ENCODE measurements around the gene GUCY2C.

Gene GUCY2C

DNA sequence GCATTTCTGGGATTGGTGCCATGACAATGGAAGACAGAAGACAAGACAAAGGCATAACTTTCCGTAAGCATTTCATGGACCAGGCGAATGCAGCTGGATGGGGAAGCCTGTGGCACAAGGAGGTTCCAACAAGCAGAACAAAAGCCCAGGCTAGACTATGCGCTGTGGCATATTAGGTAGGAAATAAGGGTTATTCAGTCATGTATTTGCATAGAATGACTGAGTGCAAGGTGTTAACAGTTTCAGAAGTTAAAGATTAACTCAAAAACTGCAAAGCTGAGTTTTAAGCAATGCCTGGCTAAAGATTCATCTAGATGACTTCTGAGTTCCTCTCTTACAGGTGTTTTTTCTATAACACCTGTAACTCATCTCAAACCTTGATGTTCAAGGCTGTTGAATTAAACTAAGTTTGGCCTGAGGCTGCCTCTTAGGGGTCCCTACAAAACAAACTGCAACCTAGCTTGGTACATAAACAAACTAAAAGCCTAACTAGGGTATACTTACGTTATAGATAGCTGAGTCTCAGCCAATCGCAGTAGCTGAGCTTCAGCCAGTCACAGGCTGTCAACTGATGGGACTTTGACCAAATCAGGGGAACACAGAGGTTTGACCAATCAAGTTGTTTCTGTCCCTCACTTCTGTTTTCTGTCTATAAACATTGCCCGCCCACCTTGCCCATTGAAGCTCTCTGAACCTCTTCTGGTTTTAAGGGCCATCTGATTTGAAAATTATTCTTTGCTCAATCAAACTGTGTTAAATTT, 76.5 kb downstream of the GUCY2C start:
- no peak overlapping the region for H3K4me3 ChIP-seq (ENCODE audit: low read length)
- H3K27me3 ChIP-seq (ENCODE audit: control insufficient read depth, insufficient read depth, low read length): peaks cover 3% of the 10 kb centered on the region
- H3K36me3 ChIP-seq (ENCODE audit: insufficient read depth, low read length): no peaks in the 10 kb centered on the region
- H3K9me3 ChIP-seq (replicated peaks; ENCODE audit: low read length): no peaks in the 10 kb centered on the region
- no peaks in the 10 kb centered on the region for H3K4me1 ChIP-seq (ENCODE audit: control insufficient read depth, insufficient read depth, low read length)
- H3K9ac ChIP-seq (ENCODE audit: low read depth, low read length): no peak overlapping the region
- no peak overlapping the region for H3K4me2 ChIP-seq (ENCODE audit: low read length)

DNA sequence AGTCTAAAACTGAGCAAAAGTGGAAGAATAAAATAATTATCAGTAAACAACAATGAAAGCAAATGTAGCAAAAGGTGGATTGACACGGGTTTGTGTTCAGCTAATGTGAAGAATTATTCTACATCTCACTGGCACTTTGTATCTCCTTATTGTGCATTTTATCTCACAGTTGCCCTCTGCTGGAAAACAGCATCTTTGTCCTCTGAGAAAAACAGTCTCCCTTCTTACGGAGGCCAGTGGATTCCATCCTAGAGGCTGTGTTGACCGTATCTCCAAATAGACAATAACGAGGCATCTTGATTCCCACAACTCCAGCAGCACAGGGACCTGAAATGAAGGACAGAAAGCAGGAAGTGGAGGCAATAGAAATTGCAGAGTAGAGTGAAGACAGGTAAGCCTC, 77.4 kb downstream of the GUCY2C start:
- H3K36me3 ChIP-seq (ENCODE audit: insufficient read depth, low read length): no peaks in the 10 kb centered on the region
- H3K9ac ChIP-seq (ENCODE audit: low read depth, low read length): no peak overlapping the region
- no peaks in the 10 kb centered on the region for H3K27me3 ChIP-seq (ENCODE audit: control insufficient read depth, insufficient read depth, low read length)
- no peak overlapping the region for H3K4me2 ChIP-seq (ENCODE audit: low read length)
- no peaks in the 10 kb centered on the region for H3K4me1 ChIP-seq (ENCODE audit: control insufficient read depth, insufficient read depth, low read length)
- H3K4me3 ChIP-seq (ENCODE audit: low read length): no peak overlapping the region
- no peaks in the 10 kb centered on the region for H3K9me3 ChIP-seq (replicated peaks; ENCODE audit: low read length)

DNA sequence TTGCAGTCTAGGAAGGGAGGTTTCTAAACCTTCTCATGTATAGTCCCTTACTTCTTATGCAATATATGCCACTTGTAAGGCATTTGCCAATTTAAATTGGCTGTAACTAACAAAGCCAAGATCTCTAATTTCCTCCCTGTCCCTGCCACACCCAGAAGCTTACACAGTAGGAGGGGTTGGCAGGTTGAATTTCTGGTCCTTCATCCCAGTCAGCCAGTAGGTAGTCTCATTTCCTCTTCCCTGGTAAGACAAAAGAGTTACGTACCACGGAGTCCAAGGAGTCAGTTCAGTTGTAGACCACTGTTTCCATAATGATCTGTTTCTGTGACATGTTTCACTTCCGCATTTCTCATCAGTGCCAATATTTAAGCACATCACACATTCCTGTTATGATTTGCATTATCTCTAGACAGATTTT, 81.7 kb downstream of the GUCY2C start:
- H3K9ac ChIP-seq (ENCODE audit: low read depth, low read length): no peak overlapping the region
- no peak overlapping the region for H3K4me3 ChIP-seq (ENCODE audit: low read length)
- H3K27me3 ChIP-seq (ENCODE audit: control insufficient read depth, insufficient read depth, low read length): no peaks in the 10 kb centered on the region
- no peaks in the 10 kb centered on the region for H3K4me1 ChIP-seq (ENCODE audit: control insufficient read depth, insufficient read depth, low read length)
- no peak overlapping the region for H3K4me2 ChIP-seq (ENCODE audit: low read length)
- H3K9me3 ChIP-seq (replicated peaks; ENCODE audit: low read length): no peaks in the 10 kb centered on the region
- H3K36me3 ChIP-seq (ENCODE audit: insufficient read depth, low read length): no peaks in the 10 kb centered on the region

DNA sequence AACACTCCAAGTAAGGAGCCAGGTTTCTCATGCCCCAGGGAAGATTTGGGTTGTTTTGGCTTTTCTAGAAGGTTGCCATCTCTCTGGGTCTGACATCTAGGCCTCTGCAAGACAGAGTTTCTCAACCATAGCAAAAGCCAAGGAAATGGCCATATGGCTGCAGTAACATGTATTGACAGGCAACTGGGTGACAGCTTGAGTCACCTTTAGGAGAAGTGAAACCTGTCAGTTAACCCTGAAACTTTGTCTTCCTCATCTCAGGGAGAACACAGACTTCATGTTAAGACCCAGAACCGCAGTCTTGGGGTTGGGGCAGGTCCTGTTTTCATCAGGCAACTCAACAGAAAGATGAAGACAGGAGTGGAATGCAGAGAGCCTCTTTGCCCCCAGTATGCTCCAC, 82.7 kb downstream of the GUCY2C start:
- Histone ChIP-seq H3K4me2 (ENCODE audit: low read length) (no peak overlapping the region), H3K9ac (ENCODE audit: low read depth, low read length) (no peak overlapping the region), H3K36me3 (ENCODE audit: insufficient read depth, low read length) (no peaks in the 10 kb centered on the region), H3K27me3 (ENCODE audit: control insufficient read depth, insufficient read depth, low read length) (no peaks in the 10 kb centered on the region), H3K4me3 (ENCODE audit: low read length) (no peak overlapping the region), H3K9me3 (replicated peaks; ENCODE audit: low read length) (no peaks in the 10 kb centered on the region), H3K4me1 (ENCODE audit: control insufficient read depth, insufficient read depth, low read length) (no peaks in the 10 kb centered on the region)

DNA sequence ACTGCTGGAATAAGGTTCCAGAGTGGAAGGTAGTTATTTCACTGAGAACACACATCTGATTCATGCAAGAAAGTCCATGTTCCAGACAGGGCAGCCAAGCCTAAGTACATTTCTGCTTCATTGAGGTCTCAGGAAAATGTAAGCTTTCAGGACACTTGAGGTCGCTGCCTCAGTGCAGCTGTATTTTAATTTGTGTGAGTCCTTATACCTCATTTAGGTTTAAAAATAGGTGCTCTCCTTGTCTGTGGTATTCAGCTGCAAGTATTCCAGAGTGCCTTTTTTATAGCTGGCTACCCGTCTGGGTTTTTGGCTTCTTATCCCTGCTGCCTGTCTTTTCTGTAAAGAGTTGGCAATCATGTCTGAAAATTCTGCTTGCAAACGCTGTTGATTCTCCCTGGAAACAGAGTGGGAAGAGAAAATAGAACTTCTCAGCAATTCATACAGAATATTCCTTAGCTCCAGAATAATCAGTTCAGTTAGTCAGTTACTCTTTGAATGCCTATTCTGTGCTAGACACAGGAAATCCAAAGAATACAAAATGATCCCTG, 83.4 kb downstream of the GUCY2C start:
- no peak overlapping the region for H3K4me2 ChIP-seq (ENCODE audit: low read length)
- H3K27me3 ChIP-seq (ENCODE audit: control insufficient read depth, insufficient read depth, low read length): no peaks in the 10 kb centered on the region
- H3K9ac ChIP-seq (ENCODE audit: low read depth, low read length): no peak overlapping the region
- no peaks in the 10 kb centered on the region for H3K9me3 ChIP-seq (replicated peaks; ENCODE audit: low read length)
- no peaks in the 10 kb centered on the region for H3K36me3 ChIP-seq (ENCODE audit: insufficient read depth, low read length)
- H3K4me3 ChIP-seq (ENCODE audit: low read length): no peak overlapping the region
- H3K4me1 ChIP-seq (ENCODE audit: control insufficient read depth, insufficient read depth, low read length): no peaks in the 10 kb centered on the region

DNA sequence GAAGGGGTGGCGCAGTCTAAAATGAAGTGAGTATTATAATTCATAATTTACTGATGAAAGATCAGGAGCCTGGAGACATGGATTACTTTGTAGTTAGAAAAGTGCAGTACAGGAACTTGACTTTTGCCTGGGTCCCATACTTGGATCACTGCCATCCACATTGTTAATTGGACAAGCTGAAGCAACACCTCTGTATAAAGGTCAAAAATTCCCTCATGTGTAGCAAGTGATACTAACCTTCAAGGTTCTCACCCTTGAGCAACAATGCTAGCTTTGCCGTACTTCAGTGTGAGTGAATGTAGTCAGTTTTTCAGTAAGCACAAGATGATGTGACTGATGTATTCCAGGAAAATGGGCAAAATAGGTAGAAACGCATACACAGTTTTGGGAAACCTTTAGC, 84.1 kb downstream of the GUCY2C start:
- Histone ChIP-seq H3K36me3 (ENCODE audit: insufficient read depth, low read length) (no peaks in the 10 kb centered on the region), H3K4me1 (ENCODE audit: control insufficient read depth, insufficient read depth, low read length) (no peaks in the 10 kb centered on the region), H3K9me3 (replicated peaks; ENCODE audit: low read length) (no peaks in the 10 kb centered on the region), H3K27me3 (ENCODE audit: control insufficient read depth, insufficient read depth, low read length) (no peaks in the 10 kb centered on the region), H3K4me2 (ENCODE audit: low read length) (no peak overlapping the region), H3K9ac (ENCODE audit: low read depth, low read length) (no peak overlapping the region), H3K4me3 (ENCODE audit: low read length) (no peak overlapping the region)

DNA sequence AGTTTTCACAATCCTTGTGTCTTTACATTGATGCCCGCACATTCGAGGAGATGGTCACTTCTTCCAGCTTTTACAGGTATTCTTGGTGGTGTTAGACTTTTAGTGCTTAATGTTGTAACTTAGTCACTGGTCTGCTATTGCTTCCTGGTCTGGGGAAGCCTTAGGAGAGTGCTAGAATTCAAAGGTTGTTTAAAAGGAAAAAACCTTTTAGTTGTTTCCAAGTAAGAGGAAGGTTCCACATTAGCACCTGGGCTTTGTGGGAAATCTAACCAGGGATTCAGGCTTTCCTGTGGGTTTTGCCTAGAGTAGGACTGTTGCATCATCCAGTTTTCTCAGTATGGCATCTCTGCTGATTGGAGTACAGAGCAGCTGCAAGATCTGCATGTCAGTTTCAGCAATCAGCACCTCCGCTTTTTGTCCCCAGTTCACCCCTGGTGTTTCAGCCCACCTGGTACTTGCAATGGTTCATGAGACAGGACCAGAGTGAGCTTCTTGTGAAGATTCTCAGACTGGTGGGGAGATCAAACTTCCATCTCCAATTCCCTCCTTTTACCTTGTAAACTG, 84.7 kb downstream of the GUCY2C start:
- Histone ChIP-seq H3K4me2 (ENCODE audit: low read length) (no peak overlapping the region), H3K27me3 (ENCODE audit: control insufficient read depth, insufficient read depth, low read length) (no peaks in the 10 kb centered on the region), H3K4me3 (ENCODE audit: low read length) (no peak overlapping the region), H3K9ac (ENCODE audit: low read depth, low read length) (no peak overlapping the region), H3K4me1 (ENCODE audit: control insufficient read depth, insufficient read depth, low read length) (no peaks in the 10 kb centered on the region), H3K9me3 (replicated peaks; ENCODE audit: low read length) (no peaks in the 10 kb centered on the region), H3K36me3 (ENCODE audit: insufficient read depth, low read length) (no peaks in the 10 kb centered on the region)

DNA sequence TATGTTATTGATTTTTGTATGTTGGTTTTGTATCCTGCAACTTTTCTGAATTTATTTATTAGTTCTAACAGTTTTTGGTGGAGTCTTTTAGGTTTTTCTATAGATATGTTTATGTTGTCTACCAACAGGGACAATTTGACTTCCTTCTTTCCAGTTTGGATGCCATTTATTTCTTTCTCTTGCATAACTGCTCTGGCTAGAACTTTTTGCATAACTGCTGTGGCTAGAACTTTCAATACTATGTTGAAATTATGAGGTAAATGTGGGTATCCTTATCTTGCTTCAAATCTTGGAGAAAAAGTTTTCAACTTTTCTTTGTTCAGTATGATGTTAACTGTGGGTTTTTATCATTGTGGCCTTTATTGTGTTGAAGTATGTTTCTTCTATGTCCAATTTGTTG, 88.8 kb downstream of the GUCY2C start:
- Histone ChIP-seq H3K4me3 (ENCODE audit: low read length) (no peak overlapping the region), H3K36me3 (ENCODE audit: insufficient read depth, low read length) (no peaks in the 10 kb centered on the region)

DNA sequence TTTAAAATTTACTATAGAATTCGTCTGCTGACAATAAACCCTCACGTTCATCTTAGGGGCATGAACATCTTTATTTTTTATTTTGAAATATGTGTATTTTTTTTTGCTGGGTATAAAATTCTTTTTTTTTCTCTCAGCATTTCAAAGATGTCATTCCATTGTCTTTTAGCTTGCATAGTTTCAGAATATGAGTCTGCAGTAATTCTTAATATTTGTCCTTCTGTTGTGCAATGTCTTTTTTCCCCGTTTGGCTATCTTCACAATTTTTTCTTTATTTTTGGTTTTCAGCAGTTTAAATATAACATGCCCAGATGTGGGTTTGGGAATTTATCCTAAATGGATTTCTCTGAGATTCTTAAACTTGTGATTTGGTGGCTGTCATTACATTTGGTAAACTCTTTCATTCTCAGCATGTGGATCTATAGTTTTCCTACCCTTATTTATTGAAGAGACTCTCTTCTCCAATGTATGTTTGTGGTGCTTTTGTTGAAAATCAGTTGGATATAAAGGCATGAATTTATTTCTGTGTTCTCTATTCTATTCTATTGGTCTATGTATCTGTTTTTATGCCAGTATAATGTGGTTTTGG, 90.9 kb downstream of the GUCY2C start:
- Histone ChIP-seq H3K9me3 (replicated peaks; ENCODE audit: low read length) (no peaks in the 10 kb centered on the region), H3K4me3 (ENCODE audit: low read length) (no peak overlapping the region), H3K36me3 (ENCODE audit: insufficient read depth, low read length) (no peaks in the 10 kb centered on the region), H3K9ac (ENCODE audit: low read depth, low read length) (no peak overlapping the region), H3K27me3 (ENCODE audit: control insufficient read depth, insufficient read depth, low read length) (no peaks in the 10 kb centered on the region), H3K4me2 (ENCODE audit: low read length) (no peak overlapping the region), H3K4me1 (ENCODE audit: control insufficient read depth, insufficient read depth, low read length) (no peaks in the 10 kb centered on the region)

More for the DNA sequence above, 88.8 kb downstream of the GUCY2C start:
- H3K27me3 ChIP-seq (ENCODE audit: control insufficient read depth, insufficient read depth, low read length): no peaks in the 10 kb centered on the region
- H3K9ac ChIP-seq (ENCODE audit: low read depth, low read length): no peak overlapping the region
- H3K4me1 ChIP-seq (ENCODE audit: control insufficient read depth, insufficient read depth, low read length): no peaks in the 10 kb centered on the region
- H3K9me3 ChIP-seq (replicated peaks; ENCODE audit: low read length): no peaks in the 10 kb centered on the region
- H3K4me2 ChIP-seq (ENCODE audit: low read length): no peak overlapping the region

DNA sequence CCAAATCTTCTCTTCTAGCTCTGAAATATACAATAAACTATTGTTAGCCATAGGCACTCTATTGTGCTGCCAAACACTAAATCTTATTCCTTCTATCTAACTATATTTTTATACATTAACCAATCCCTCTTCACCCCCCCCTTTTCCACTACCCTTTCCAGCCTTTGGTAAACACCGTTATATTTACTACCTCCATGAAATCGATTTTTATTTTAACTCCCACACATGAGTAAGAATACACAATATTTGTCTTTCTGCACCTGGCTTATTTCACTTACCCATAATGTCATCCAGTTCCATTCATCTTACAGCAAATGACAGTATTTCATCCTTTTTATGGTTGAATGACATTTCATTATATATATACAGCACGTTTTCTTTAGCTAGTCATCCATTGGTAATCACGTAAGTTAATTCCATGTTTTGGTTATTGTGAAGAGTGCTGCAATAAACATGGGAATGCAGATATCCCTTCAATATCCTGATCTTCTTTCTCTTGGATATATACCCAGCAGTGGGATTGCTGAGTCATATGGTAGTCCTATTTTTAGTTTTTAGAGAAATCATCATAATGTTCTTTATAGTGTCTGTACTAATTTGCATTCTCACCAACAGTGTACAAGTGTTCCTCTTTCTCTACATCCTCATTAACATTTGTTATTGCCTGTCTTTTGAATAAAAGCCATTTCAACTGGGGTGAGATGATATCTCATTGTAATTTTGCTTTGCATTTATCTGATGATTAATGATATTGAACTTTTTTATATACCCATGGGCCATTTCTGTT, 94.5 kb downstream of the GUCY2C start:
- no peak overlapping the region for H3K4me2 ChIP-seq (ENCODE audit: low read length)
- H3K9me3 ChIP-seq (replicated peaks; ENCODE audit: low read length): no peaks in the 10 kb centered on the region
- H3K36me3 ChIP-seq (ENCODE audit: insufficient read depth, low read length): no peaks in the 10 kb centered on the region
- no peaks in the 10 kb centered on the region for H3K4me1 ChIP-seq (ENCODE audit: control insufficient read depth, insufficient read depth, low read length)
- H3K9ac ChIP-seq (ENCODE audit: low read depth, low read length): no peak overlapping the region
- no peaks in the 10 kb centered on the region for H3K27me3 ChIP-seq (ENCODE audit: control insufficient read depth, insufficient read depth, low read length)
- no peak overlapping the region for H3K4me3 ChIP-seq (ENCODE audit: low read length)

DNA sequence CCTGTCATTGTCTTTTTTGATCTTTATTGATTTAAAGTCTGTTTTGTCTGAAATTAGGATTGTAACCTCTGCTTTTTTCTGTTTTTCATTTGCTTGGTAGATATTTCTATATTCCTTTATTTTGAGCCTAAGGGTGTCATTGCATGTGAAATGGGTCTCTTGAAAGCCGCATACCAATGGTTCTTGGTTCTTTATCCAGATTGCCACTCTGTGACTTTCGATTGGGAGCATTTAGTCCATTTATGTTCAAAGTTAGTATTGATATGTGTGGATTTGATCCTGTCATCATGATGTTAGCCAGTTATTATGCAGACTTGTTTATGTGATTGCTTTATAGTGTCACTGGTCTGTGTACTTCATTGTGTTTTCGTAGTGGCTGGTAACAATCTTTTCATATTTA, 98.9 kb downstream of the GUCY2C start:
- no peak overlapping the region for H3K4me3 ChIP-seq (ENCODE audit: low read length)
- no peaks in the 10 kb centered on the region for H3K9me3 ChIP-seq (replicated peaks; ENCODE audit: low read length)
- no peaks in the 10 kb centered on the region for H3K4me1 ChIP-seq (ENCODE audit: control insufficient read depth, insufficient read depth, low read length)

More for the DNA sequence above, 98.9 kb downstream of the GUCY2C start:
- Histone ChIP-seq H3K4me2 (ENCODE audit: low read length) (no peak overlapping the region), H3K27me3 (ENCODE audit: control insufficient read depth, insufficient read depth, low read length) (no peaks in the 10 kb centered on the region), H3K36me3 (ENCODE audit: insufficient read depth, low read length) (no peaks in the 10 kb centered on the region), H3K9ac (ENCODE audit: low read depth, low read length) (no peak overlapping the region)

Data from skeletal muscle satellite cell (primary cell).